HFF-Myc (cell line): ENCODE results near the gene SPAG16.

Source experiments
- DNase-seq: peaks from one replicate; pipeline ENCODE4 v3.0.0-alpha.2; 2011; ENCODE audit warnings: low read depth; ENCODE audit errors: extremely low read depth
- H3K4me3 ChIP-seq: replicated peaks from 2 replicates; pipeline ENCODE4 v1.5.1; 2011; ENCODE audit warnings: low read depth, mild to moderate bottlenecking, control low read depth, low read length
- TF ChIP-seq, protein P1 (sequence below): IDR thresholded peaks from 2 replicates; pipeline ENCODE4 v1.5.1; 2012; ENCODE audit warnings: mild to moderate bottlenecking, low read depth, low read length, control low read depth; ENCODE audit errors: missing control alignments

The SPAG16 gene

DNA sequence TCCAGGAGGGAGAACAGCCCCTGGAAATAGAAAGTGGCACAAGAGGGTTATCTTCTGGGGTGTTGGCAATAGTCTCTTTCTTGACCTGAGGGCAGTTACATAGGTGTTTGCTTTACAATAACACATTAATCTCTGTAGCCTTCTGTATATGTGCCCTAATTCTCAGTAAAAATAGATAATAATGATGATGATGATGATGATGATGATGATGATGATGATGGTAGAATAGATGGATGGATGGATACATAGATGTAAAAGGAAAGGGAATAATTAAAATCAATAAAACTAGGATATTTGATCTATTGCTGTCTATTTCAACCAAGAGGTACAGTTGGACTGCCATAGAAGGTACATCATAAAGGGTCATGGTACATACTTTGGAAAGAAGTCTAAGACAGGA lies 948.9 kb downstream of the SPAG16 start:
- no peak for DNase-seq
- no peak overlapping the region for H3K4me3 ChIP-seq
- TF ChIP-seq, protein P1, sequence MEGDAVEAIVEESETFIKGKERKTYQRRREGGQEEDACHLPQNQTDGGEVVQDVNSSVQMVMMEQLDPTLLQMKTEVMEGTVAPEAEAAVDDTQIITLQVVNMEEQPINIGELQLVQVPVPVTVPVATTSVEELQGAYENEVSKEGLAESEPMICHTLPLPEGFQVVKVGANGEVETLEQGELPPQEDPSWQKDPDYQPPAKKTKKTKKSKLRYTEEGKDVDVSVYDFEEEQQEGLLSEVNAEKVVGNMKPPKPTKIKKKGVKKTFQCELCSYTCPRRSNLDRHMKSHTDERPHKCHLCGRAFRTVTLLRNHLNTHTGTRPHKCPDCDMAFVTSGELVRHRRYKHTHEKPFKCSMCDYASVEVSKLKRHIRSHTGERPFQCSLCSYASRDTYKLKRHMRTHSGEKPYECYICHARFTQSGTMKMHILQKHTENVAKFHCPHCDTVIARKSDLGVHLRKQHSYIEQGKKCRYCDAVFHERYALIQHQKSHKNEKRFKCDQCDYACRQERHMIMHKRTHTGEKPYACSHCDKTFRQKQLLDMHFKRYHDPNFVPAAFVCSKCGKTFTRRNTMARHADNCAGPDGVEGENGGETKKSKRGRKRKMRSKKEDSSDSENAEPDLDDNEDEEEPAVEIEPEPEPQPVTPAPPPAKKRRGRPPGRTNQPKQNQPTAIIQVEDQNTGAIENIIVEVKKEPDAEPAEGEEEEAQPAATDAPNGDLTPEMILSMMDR: no peak

DNA sequence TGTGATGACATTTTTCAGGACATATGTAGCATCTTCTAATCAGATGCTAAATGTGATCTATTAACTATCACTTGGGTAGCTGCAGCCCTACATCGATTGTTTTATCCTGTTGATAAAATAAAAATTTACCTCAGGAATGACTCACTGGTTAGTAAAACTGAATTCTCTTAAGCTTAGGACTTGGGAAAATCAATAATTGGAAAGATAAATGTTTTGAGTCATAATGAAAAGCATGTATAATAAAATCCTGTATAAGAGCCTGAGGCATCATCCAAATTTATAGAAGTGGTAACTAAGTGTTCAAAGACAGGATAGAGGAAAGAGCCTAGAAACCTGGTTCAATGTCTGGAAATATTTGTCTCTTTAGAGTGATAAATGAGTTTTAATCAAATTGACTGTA lies 958.5 kb downstream of the SPAG16 start:
- H3K4me3 ChIP-seq: no peak overlapping the region
- DNase-seq: no peak
- TF ChIP-seq, protein P1: no peak

DNA sequence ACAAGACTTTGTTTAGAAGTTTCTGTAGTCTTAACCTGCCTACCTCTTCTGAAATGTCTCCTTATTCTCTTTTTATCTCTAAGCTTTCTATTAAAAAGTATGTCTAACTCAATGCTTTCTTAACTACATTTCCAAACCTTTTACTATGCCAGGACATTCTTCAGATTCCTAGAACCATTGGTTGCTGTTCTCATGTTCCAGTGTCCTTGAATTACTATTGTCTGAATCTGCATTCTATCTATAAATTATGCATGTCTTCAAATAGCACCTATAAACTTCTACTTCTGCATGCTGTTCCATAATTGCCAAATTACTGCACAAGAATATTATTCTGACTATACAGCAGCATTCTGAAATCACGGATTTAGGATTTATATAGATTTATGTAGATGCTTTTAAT lies 960.6 kb downstream of the SPAG16 start:
- TF ChIP-seq, protein P1: no peak
- no peak overlapping the region for H3K4me3 ChIP-seq
- no peak for DNase-seq

DNA sequence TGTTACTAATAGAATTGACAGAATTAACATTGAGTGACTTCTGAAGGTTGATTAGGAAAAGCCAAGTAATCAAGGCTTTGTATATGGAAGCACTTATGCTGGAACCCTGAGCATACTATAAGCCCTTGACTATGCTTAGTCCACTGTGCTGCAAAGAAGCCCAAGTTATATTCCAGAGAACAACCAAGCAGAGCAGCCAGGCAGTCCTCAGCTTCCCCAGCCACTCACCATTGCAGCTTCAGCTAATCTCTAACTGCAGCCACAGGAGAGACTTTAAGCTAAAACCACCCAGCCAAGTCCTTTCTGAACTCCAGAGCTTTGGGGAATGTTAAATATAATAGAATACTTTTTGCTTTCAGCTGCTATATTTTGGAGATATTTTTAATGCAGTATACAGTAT lies 962.2 kb downstream of the SPAG16 start:
- no peak overlapping the region for H3K4me3 ChIP-seq
- TF ChIP-seq, protein P1: no peak
- DNase-seq: no peak

DNA sequence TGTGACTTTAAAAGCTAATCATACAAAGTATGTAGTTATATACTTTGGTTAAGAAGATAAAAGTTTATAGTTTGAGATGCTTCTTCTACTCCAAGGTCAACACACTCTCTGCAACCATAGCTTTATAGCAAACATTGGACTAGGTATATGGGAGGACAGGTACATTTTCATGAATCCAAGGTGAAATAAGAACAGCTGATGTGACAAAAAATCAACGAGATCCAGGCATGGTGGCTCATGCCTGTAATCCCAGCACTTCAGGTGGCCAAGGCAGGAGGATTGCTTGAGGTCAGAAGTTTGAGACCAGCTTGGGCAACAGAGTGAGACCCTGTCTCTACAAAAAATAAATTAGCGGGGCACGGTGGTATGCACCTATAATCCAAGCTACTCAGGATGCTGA lies 963.3 kb downstream of the SPAG16 start:
- no peak for DNase-seq
- TF ChIP-seq, protein P1: no peak
- no peak overlapping the region for H3K4me3 ChIP-seq

DNA sequence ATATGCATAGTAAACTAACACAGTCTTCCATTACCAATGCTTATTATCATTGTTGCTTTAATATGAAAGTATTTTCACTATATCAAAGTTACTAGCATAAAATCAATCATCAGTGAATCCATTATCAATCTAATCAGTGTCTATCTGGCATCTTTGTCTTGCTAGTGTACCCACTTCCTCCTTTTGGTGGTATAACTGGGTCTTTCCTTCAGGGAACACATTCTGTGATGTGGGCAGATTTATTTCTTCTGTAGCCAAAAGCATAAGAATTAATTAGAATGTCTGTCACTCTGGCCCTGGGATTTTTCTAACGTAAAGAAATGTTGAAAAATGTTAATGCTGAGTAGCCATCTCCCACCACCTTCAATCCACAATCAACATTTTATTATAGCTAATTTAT lies 970.8 kb downstream of the SPAG16 start:
- no peak for DNase-seq
- no peak overlapping the region for H3K4me3 ChIP-seq
- TF ChIP-seq, protein P1: no peak

DNA sequence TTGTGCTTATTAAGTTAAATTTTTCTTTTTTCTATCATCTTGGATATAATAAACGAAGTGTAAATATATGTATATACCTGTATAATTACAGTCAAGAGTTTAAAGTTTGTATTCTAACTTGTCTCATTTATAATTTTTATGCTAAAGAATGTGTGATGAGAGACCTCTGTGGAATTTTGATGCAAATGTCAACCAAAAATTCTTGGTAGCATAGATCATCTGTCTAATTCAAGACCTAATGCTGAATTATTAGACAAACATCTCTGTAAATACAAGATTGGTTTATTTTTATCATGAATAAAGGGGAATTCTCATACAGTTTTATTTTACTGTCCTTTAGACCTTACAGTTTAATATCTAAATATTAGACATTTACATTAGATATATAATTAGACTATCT lies 977.4 kb downstream of the SPAG16 start:
- TF ChIP-seq, protein P1: no peak
- DNase-seq: no peak
- H3K4me3 ChIP-seq: no peak overlapping the region
